Measurements from ENCODE around the gene SCAANT1.

DNA sequence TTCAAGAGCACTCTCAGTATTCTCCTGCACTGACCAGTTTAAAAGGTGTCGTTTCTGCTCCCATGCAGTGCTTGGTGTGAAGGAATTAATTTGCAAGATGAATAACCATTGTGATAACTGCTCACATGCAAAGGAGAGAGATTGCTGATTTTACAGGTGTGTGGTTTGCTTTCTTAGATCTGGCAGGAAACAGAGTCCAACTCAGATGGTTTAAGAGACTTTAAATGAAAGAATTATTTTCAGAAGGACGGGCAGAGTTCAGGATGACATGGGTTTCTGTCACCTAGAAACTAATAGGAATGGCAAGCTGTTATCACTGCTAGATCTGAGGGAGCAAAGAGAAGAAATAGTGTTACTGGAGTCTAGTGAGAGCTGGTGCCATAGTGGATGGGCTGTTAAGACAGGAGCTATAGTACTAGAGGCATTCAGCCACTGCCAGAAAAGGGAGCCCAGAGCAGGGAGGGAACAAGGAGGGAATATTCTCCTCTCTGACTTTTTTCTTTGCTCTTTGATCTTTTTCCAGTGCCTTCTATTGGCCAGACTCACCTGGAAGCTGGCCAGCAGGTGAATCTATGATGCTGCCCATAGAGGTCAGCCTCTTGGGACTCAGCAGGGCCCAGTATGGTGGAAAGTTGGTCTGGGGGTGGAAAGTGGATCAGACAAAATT, 33.7 kb downstream of the SCAANT1 start:
- TF ChIP-seq SIN3A (conservative IDR thresholded peaks at IDR 0.05 in 1 of 2, IDR thresholded peaks at IDR 0.05 in 1 of 2; ENCODE audit: low read depth in 1 of 2, low read length in 2 of 2) (no peak), POLR2AphosphoS5 (IDR thresholded peaks at IDR 0.05; ENCODE audit: low read depth, low read length) (no peak), RAD21 (IDR thresholded peaks at IDR 0.05 in 1 of 2, conservative IDR thresholded peaks at IDR 0.05 in 1 of 2; ENCODE audit: low read depth in 2 of 2, low read length in 2 of 2) (no peak), POU5F1 (IDR thresholded peaks at IDR 0.05; ENCODE audit: low read depth, low read length) (no peak), MAFK (IDR thresholded peaks at IDR 0.05; ENCODE audit: low read depth, low read length) (no peak), RXRA (IDR thresholded peaks at IDR 0.05; ENCODE audit: insufficient read depth, low read depth, low read length) (no peak), ZNF274 (IDR thresholded peaks at IDR 0.05; ENCODE audit: borderline replicate concordance, extremely low read depth, low read length) (no peak)
- TF ChIP-seq, protein P1, sequence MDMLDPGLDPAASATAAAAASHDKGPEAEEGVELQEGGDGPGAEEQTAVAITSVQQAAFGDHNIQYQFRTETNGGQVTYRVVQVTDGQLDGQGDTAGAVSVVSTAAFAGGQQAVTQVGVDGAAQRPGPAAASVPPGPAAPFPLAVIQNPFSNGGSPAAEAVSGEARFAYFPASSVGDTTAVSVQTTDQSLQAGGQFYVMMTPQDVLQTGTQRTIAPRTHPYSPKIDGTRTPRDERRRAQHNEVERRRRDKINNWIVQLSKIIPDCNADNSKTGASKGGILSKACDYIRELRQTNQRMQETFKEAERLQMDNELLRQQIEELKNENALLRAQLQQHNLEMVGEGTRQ (IDR thresholded peaks at IDR 0.05; ENCODE audit: low read length): no peak
- TF ChIP-seq, protein P2, sequence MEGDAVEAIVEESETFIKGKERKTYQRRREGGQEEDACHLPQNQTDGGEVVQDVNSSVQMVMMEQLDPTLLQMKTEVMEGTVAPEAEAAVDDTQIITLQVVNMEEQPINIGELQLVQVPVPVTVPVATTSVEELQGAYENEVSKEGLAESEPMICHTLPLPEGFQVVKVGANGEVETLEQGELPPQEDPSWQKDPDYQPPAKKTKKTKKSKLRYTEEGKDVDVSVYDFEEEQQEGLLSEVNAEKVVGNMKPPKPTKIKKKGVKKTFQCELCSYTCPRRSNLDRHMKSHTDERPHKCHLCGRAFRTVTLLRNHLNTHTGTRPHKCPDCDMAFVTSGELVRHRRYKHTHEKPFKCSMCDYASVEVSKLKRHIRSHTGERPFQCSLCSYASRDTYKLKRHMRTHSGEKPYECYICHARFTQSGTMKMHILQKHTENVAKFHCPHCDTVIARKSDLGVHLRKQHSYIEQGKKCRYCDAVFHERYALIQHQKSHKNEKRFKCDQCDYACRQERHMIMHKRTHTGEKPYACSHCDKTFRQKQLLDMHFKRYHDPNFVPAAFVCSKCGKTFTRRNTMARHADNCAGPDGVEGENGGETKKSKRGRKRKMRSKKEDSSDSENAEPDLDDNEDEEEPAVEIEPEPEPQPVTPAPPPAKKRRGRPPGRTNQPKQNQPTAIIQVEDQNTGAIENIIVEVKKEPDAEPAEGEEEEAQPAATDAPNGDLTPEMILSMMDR (IDR thresholded peaks at IDR 0.05; ENCODE audit: control extremely low read depth in 1 of 3, insufficient read depth in 1 of 3, low read depth in 1 of 3, low read length in 3 of 3): 0 out of 4 replicates have a peak, but pooled peaks of 1 of the 3 experiments have one; percentile 7
